ENCODE data around the gene TMEM131L.

TMEM131L gene

GRCh38 chr4:153497988-153498967 is 32.1 kb downstream of the TMEM131L start:
- Histone ChIP-seq H4K20me1 (ENCODE audit: insufficient read depth, low read length) (peaks cover 99% of the 10 kb centered on the region), H3K9me3 (ENCODE audit: insufficient read depth, low read length) (no peaks in the 10 kb centered on the region), H3K4me1 (ENCODE audit: low read length) (peaks cover 4% of the 10 kb centered on the region; the same call in 1 of the 2 replicates), H3K4me2 (ENCODE audit: low read length) (no peak overlapping the region), H2AFZ (ENCODE audit: low read depth, low read length) (no peak overlapping the region), H3K9ac (ENCODE audit: low read length) (no peak overlapping the region), H3K4me3 (ENCODE audit: low read length) (no peak overlapping the region), H3K27me3 (ENCODE audit: low read depth, low read length) (no peaks in the 10 kb centered on the region), H3K27ac (ENCODE audit: low read length) (no peak overlapping the region), H3K79me2 (ENCODE audit: low read length) (peaks cover 100% of the 10 kb centered on the region), H3K36me3 (replicated peaks; ENCODE audit: low read depth, low read length) (peaks cover 68% of the 10 kb centered on the region)
- TF ChIP-seq EZH2phosphoT487 (IDR thresholded peaks at IDR 0.05; ENCODE audit: low read depth): no peak
- TF ChIP-seq, protein P1, sequence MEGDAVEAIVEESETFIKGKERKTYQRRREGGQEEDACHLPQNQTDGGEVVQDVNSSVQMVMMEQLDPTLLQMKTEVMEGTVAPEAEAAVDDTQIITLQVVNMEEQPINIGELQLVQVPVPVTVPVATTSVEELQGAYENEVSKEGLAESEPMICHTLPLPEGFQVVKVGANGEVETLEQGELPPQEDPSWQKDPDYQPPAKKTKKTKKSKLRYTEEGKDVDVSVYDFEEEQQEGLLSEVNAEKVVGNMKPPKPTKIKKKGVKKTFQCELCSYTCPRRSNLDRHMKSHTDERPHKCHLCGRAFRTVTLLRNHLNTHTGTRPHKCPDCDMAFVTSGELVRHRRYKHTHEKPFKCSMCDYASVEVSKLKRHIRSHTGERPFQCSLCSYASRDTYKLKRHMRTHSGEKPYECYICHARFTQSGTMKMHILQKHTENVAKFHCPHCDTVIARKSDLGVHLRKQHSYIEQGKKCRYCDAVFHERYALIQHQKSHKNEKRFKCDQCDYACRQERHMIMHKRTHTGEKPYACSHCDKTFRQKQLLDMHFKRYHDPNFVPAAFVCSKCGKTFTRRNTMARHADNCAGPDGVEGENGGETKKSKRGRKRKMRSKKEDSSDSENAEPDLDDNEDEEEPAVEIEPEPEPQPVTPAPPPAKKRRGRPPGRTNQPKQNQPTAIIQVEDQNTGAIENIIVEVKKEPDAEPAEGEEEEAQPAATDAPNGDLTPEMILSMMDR (IDR thresholded peaks at IDR 0.05; ENCODE audit: low read depth, low read length): no peak

DNA sequence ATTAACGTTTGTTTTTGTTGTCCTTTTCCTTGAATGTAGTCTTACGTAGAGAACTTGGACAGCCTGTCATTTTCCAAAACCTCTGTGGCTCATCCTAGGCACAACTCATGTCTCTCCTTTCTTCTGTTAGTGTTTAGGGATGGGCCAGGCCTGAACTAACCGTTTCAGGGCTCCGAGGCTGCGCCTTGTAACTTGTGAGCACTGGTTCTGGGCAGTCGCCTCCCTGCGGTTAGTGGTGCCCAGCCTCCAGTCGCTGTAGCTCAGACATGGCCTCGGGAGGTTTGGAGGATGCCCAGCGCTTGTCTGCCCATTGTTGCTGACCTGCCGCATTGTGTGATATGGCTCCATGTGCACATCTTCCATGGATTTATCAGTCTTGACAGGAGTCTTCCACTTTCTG is 32.8 kb downstream of the TMEM131L start:
- TF ChIP-seq, protein P1 (IDR thresholded peaks at IDR 0.05; ENCODE audit: low read depth, low read length): no peak
- no peak for TF ChIP-seq EZH2phosphoT487 (IDR thresholded peaks at IDR 0.05; ENCODE audit: low read depth)
- Histone ChIP-seq H3K36me3 (replicated peaks; ENCODE audit: low read depth, low read length) (peaks cover 65% of the 10 kb centered on the region), H3K9me3 (ENCODE audit: insufficient read depth, low read length) (no peaks in the 10 kb centered on the region), H3K4me2 (ENCODE audit: low read length) (no peak overlapping the region), H3K4me3 (ENCODE audit: low read length) (no peak overlapping the region), H4K20me1 (ENCODE audit: insufficient read depth, low read length) (peaks cover 98% of the 10 kb centered on the region), H3K27ac (ENCODE audit: low read length) (no peak overlapping the region), H3K79me2 (ENCODE audit: low read length) (peaks cover 100% of the 10 kb centered on the region), H3K9ac (ENCODE audit: low read length) (no peak overlapping the region), H2AFZ (ENCODE audit: low read depth, low read length) (no peak overlapping the region), H3K4me1 (ENCODE audit: low read length) (peaks cover 4% of the 10 kb centered on the region; the same call in 1 of the 2 replicates), H3K27me3 (ENCODE audit: low read depth, low read length) (no peaks in the 10 kb centered on the region)

- no peak overlapping the region for H3K4me3 ChIP-seq (ENCODE audit: low read length)
- H3K27me3 ChIP-seq (ENCODE audit: low read depth, low read length): no peaks in the 10 kb centered on the region
- peaks cover 95% of the 10 kb centered on the region for H4K20me1 ChIP-seq (ENCODE audit: insufficient read depth, low read length)
- H3K4me2 ChIP-seq (ENCODE audit: low read length): no peak overlapping the region
- TF ChIP-seq EZH2phosphoT487 (IDR thresholded peaks at IDR 0.05; ENCODE audit: low read depth): no peak
- TF ChIP-seq, protein P1 (IDR thresholded peaks at IDR 0.05; ENCODE audit: low read depth, low read length): no peak
- H3K27ac ChIP-seq (ENCODE audit: low read length): no peak overlapping the region
- no peaks in the 10 kb centered on the region for H3K9me3 ChIP-seq (ENCODE audit: insufficient read depth, low read length)
- H3K9ac ChIP-seq (ENCODE audit: low read length): no peak overlapping the region
- H2AFZ ChIP-seq (ENCODE audit: low read depth, low read length): no peak overlapping the region
- H3K36me3 ChIP-seq (replicated peaks; ENCODE audit: low read depth, low read length): peaks cover 64% of the 10 kb centered on the region
- H3K4me1 ChIP-seq (ENCODE audit: low read length): peaks cover 4% of the 10 kb centered on the region; the same call in 1 of the 2 replicates
- H3K79me2 ChIP-seq (ENCODE audit: low read length): peaks cover 99% of the 10 kb centered on the region
Measured at GRCh38 chr4:153501578-153501977, 35.4 kb downstream of the TMEM131L start.

DNA sequence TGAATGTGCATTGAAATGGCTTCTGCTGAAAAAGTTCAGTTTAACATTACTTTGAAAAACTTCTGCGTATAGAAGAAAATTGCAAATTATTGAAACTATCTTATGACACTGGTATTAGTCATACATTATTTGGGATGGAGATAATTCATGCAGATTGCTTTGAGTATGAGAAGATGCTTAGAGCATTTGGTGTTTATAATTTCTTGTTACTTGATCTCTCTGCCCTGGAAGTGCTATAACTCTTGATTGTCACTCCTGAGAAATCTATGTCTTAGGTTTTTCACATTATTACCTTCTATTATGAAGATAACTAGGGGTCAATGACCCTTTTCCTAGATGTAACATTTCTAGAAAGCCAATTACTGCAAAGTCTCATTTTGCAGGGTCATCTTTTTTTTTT is 36.4 kb downstream of the TMEM131L start:
- Histone ChIP-seq H3K36me3 (replicated peaks; ENCODE audit: low read depth, low read length) (peaks cover 65% of the 10 kb centered on the region), H3K4me3 (ENCODE audit: low read length) (no peak overlapping the region), H4K20me1 (ENCODE audit: insufficient read depth, low read length) (peaks cover 95% of the 10 kb centered on the region), H3K9me3 (ENCODE audit: insufficient read depth, low read length) (no peaks in the 10 kb centered on the region), H3K27ac (ENCODE audit: low read length) (no peak overlapping the region), H3K4me1 (ENCODE audit: low read length) (peaks cover 4% of the 10 kb centered on the region; the same call in 1 of the 2 replicates), H3K9ac (ENCODE audit: low read length) (no peak overlapping the region), H3K79me2 (ENCODE audit: low read length) (peaks cover 99% of the 10 kb centered on the region), H3K27me3 (ENCODE audit: low read depth, low read length) (no peaks in the 10 kb centered on the region), H3K4me2 (ENCODE audit: low read length) (no peak overlapping the region), H2AFZ (ENCODE audit: low read depth, low read length) (no peak overlapping the region)
- TF ChIP-seq EZH2phosphoT487 (IDR thresholded peaks at IDR 0.05; ENCODE audit: low read depth): no peak
- TF ChIP-seq, protein P1 (IDR thresholded peaks at IDR 0.05; ENCODE audit: low read depth, low read length): no peak
